Spleen (tissue), 7 donors: Measurements from ENCODE around the gene SMR3A.

ENCODE experiments used
- CTCF ChIP-seq, 11 experiments: fragments of 200-600 bp in 7 of 11; fragments of 450-650 bp in 4 of 11; sonication (generic) in 4 of 11; IDR thresholded peaks in 8 of 11; conservative IDR thresholded peaks in 3 of 11; 1 replicate in 7 of 11; 2 replicates in 4 of 11; pipeline versions ENCODE4 v1.4.0 to v1.8.0; 2016 to 2021; ENCODE audit warnings: antibody characterized with exemption in 11 of 11, inconsistent platforms in 4 of 11, mild to moderate bottlenecking in 1 of 11
- POLR2A ChIP-seq, 3 donors: fragments of 450-650 bp; IDR thresholded peaks; one replicate each; pipeline ENCODE4 v1.5.1; 2017; ENCODE audit warnings: antibody characterized with exemption in 3 of 3, mild to moderate bottlenecking in 1 of 3
- donor health status: DM: no; HTN: no; CAD: no; lungs with moderate emphysema.
- donor health status: DM: no; HTN: no; CAD: no.
- donor health status: DM: no; HTN: no; CAD: no.

GRCh38 chr4:70365479-70365878, 4.9 kb downstream of the SMR3A start:
- TF ChIP-seq CTCF (IDR thresholded peaks at IDR 0.05 in 8 of 11, conservative IDR thresholded peaks at IDR 0.05 in 3 of 11) = no peak
- no peak for TF ChIP-seq POLR2A (IDR thresholded peaks at IDR 0.05)
